Measurements from ENCODE around the gene RSPH6A.

RSPH6A gene

DNA sequence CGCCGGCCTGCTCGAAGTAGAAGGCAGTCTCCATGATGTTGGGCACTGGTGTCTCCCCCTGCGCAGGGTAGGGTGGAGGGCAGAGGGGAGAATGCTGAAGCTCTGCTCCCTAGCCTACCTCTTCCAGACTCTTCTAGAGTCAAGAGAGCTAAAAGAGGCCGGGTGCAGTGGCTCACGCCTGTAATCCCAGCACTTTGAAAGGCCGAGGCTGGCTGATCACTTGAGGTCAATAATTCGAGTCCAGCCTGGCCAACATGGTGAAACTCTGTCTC, 10.2 kb downstream of the RSPH6A start:
- H3K9me3 ChIP-seq (ENCODE audit: insufficient read depth, low read length) = no peaks in the 10 kb centered on the region
- H3K36me3 ChIP-seq (ENCODE audit: low read length) = no peaks in the 10 kb centered on the region
- H4K20me1 ChIP-seq (ENCODE audit: low read depth, low read length) = no peaks in the 10 kb centered on the region
- H3K4me2 ChIP-seq (ENCODE audit: low read depth, low read length, poor library complexity, severe bottlenecking) = no peak overlapping the region
- no peaks in the 10 kb centered on the region for H3F3A ChIP-seq (ENCODE audit: insufficient read depth)
- no peak overlapping the region for H3K27ac ChIP-seq (ENCODE audit: low read depth, low read length)
- no peaks in the 10 kb centered on the region for H3K79me2 ChIP-seq (ENCODE audit: insufficient read depth, low read length)
- TF ChIP-seq EZH2phosphoT487 (conservative IDR thresholded peaks at IDR 0.05; ENCODE audit: low read length) = no peak
- TF ChIP-seq, protein P1, sequence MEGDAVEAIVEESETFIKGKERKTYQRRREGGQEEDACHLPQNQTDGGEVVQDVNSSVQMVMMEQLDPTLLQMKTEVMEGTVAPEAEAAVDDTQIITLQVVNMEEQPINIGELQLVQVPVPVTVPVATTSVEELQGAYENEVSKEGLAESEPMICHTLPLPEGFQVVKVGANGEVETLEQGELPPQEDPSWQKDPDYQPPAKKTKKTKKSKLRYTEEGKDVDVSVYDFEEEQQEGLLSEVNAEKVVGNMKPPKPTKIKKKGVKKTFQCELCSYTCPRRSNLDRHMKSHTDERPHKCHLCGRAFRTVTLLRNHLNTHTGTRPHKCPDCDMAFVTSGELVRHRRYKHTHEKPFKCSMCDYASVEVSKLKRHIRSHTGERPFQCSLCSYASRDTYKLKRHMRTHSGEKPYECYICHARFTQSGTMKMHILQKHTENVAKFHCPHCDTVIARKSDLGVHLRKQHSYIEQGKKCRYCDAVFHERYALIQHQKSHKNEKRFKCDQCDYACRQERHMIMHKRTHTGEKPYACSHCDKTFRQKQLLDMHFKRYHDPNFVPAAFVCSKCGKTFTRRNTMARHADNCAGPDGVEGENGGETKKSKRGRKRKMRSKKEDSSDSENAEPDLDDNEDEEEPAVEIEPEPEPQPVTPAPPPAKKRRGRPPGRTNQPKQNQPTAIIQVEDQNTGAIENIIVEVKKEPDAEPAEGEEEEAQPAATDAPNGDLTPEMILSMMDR (IDR thresholded peaks at IDR 0.05; ENCODE audit: insufficient read depth, low read length, poor library complexity, severe bottlenecking) = no peak
- H3K9me2 ChIP-seq (replicated peaks; ENCODE audit: insufficient read depth, low read length) = no peaks in the 10 kb centered on the region
- no peak overlapping the region for H2AFZ ChIP-seq (ENCODE audit: low read depth, low read length, severe bottlenecking)
- no peaks in the 10 kb centered on the region for H3K27me3 ChIP-seq (ENCODE audit: low read length)
- no peak overlapping the region for H3K9ac ChIP-seq (ENCODE audit: low read length)
- H3K4me3 ChIP-seq (ENCODE audit: insufficient read depth, low read length, poor library complexity, severe bottlenecking) = no peak overlapping the region

DNA sequence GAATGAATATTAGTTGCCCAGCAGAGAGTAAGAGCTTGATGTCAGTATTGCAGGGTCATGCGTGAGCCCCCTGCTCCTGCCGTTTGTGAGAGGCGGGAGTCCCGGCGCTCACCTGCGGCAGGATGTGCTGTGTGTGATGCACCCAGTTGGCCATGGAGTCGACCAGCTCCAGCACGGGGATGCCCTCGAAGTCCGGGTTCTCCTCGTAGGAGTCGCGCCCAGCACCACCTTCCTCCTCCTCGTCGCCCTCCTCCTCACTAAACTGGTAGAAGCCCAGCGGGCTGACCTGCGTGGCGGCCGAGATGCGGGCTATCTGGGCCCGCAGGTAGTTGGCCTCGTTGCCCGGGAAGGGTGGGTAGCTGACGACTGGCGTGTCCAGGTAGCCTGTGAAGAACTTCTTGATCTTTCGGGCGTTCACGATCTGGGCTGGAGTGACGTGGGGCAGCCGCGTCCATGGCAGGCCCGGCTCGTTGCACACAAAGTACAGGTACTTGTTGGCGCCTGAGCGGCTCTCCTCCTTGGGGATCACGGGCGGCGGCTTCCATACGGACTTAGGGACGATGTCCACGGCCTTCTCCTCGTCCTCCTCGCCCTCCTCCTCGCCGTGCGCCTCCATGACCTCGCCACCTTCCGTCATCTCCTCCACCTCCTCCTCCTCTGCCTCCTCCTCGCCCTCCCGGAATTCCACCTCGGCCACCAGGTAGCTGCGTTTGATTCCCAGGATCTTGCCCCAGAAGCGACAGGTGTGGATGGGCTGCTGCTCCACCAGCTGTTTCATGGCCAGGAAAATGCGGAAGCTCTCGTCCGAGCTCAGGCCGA, 10.8 kb downstream of the RSPH6A start:
- Histone ChIP-seq H3K79me2 (ENCODE audit: insufficient read depth, low read length) (no peaks in the 10 kb centered on the region), H3K27ac (ENCODE audit: low read depth, low read length) (no peak overlapping the region), H3K4me3 (ENCODE audit: insufficient read depth, low read length, poor library complexity, severe bottlenecking) (no peak overlapping the region), H3F3A (ENCODE audit: insufficient read depth) (no peaks in the 10 kb centered on the region), H3K36me3 (ENCODE audit: low read length) (no peaks in the 10 kb centered on the region), H3K9ac (ENCODE audit: low read length) (no peak overlapping the region), H4K20me1 (ENCODE audit: low read depth, low read length) (no peaks in the 10 kb centered on the region), H2AFZ (ENCODE audit: low read depth, low read length, severe bottlenecking) (no peak overlapping the region), H3K4me2 (ENCODE audit: low read depth, low read length, poor library complexity, severe bottlenecking) (no peak overlapping the region), H3K27me3 (ENCODE audit: low read length) (no peaks in the 10 kb centered on the region), H3K9me2 (replicated peaks; ENCODE audit: insufficient read depth, low read length) (no peaks in the 10 kb centered on the region), H3K9me3 (ENCODE audit: insufficient read depth, low read length) (no peaks in the 10 kb centered on the region)
- no peak for TF ChIP-seq EZH2phosphoT487 (conservative IDR thresholded peaks at IDR 0.05; ENCODE audit: low read length)
- TF ChIP-seq, protein P1 (IDR thresholded peaks at IDR 0.05; ENCODE audit: insufficient read depth, low read length, poor library complexity, severe bottlenecking) = no peak

DNA sequence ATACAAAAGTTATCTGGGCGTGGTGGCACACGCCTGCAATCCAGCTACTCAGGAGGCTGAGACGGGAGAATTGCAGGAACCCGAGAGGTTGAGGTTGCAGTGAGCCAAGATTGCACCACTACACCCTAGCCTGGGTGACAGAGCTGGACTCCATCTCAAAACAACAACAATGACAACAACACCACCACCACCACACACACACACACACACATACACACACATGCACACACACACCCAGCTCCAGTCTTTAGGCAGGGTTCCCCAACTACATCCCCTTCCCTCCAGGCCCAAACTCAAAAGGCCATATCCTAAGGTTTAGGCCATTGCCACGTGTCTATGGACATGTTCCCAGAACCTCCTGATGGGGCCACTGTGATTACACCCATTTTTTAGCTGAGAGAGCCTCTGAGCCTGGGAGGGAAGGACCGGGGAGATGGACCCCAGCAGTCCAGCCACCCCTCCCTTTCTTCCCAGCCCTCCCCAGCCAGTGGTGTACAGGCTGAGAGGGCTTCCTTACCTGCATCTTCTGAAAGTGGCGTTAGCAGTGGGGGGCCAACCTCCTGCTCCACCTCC, 13.4 kb downstream of the RSPH6A start:
- no peaks in the 10 kb centered on the region for H3K9me2 ChIP-seq (replicated peaks; ENCODE audit: insufficient read depth, low read length)
- no peak overlapping the region for H3K4me2 ChIP-seq (ENCODE audit: low read depth, low read length, poor library complexity, severe bottlenecking)
- TF ChIP-seq EZH2phosphoT487 (conservative IDR thresholded peaks at IDR 0.05; ENCODE audit: low read length) = no peak
- TF ChIP-seq, protein P1 (IDR thresholded peaks at IDR 0.05; ENCODE audit: insufficient read depth, low read length, poor library complexity, severe bottlenecking) = no peak
- H3K9me3 ChIP-seq (ENCODE audit: insufficient read depth, low read length) = no peaks in the 10 kb centered on the region
- H3K79me2 ChIP-seq (ENCODE audit: insufficient read depth, low read length) = no peaks in the 10 kb centered on the region
- no peaks in the 10 kb centered on the region for H4K20me1 ChIP-seq (ENCODE audit: low read depth, low read length)
- H3K4me3 ChIP-seq (ENCODE audit: insufficient read depth, low read length, poor library complexity, severe bottlenecking) = no peak overlapping the region
- no peak overlapping the region for H2AFZ ChIP-seq (ENCODE audit: low read depth, low read length, severe bottlenecking)
- H3K36me3 ChIP-seq (ENCODE audit: low read length) = no peaks in the 10 kb centered on the region
- no peaks in the 10 kb centered on the region for H3K27me3 ChIP-seq (ENCODE audit: low read length)
- no peaks in the 10 kb centered on the region for H3F3A ChIP-seq (ENCODE audit: insufficient read depth)
- H3K9ac ChIP-seq (ENCODE audit: low read length) = no peak overlapping the region
- H3K27ac ChIP-seq (ENCODE audit: low read depth, low read length) = no peak overlapping the region
